OCI-LY1 (cell line): ENCODE data around the gene BRD2.

Experiments
- H2AFZ ChIP-seq: fragments of 200-600 bp; sonication (generic), shearing (Covaris generic); 2 replicates; pipeline ENCODE4 v1.6.0; 2014; ENCODE audit warnings: antibody characterized with exemption, mild to moderate bottlenecking, low read length
- H3F3A ChIP-seq: fragments of 200-600 bp; sonication (generic), shearing (Covaris generic); 2 replicates; pipeline ENCODE4 v1.6.0; 2014; ENCODE audit warnings: mild to moderate bottlenecking, antibody characterized with exemption, low read length, moderate library complexity; ENCODE audit not compliant: insufficient read depth
- H3K27ac ChIP-seq: fragments of 200-600 bp; sonication (generic); 2 replicates; pipeline ENCODE4 v1.5.1; 2014; ENCODE audit warnings: low read length, mixed run types, mild to moderate bottlenecking, low read depth; ENCODE audit not compliant: poor library complexity, severe bottlenecking
- H3K27me3 ChIP-seq: fragments of 200-600 bp; sonication (generic); 2 replicates; pipeline ENCODE4 v1.6.0; 2014; ENCODE audit warnings: antibody characterized with exemption, mild to moderate bottlenecking, low read length, moderate library complexity; ENCODE audit not compliant: insufficient read depth
- H3K36me3 ChIP-seq: fragments of 200-600 bp; sonication (generic); 2 replicates; pipeline ENCODE4 v1.6.1; 2014; ENCODE audit warnings: mild to moderate bottlenecking, antibody characterized with exemption, low read length, moderate library complexity, mixed read lengths; ENCODE audit not compliant: insufficient read depth
- H3K4me1 ChIP-seq: fragments of 200-600 bp; sonication (generic); 2 replicates; pipeline ENCODE4 v1.5.1; 2014; ENCODE audit warnings: mild to moderate bottlenecking, low read length, moderate library complexity; ENCODE audit not compliant: insufficient read depth, severe bottlenecking
- H3K4me2 ChIP-seq: fragments of 200-600 bp; sonication (generic), shearing (Covaris generic); 2 replicates; pipeline ENCODE4 v1.6.1; 2014; ENCODE audit warnings: low read length
- H3K4me3 ChIP-seq: fragments of 200-600 bp; sonication (generic); 2 replicates; pipeline ENCODE4 v1.5.1; 2014; ENCODE audit warnings: low read length, low read depth, mild to moderate bottlenecking, mixed read lengths; ENCODE audit not compliant: poor library complexity, severe bottlenecking
- H3K79me2 ChIP-seq: fragments of 200-600 bp; shearing (Covaris generic); 2 replicates; pipeline ENCODE4 v1.6.1; 2016; ENCODE audit warnings: mixed run types, low read length, mixed read lengths; ENCODE audit not compliant: insufficient read depth
- H3K9ac ChIP-seq: fragments of 200-600 bp; sonication (generic), shearing (Covaris generic); 2 replicates; pipeline ENCODE4 v1.6.1; 2014; ENCODE audit warnings: mild to moderate bottlenecking, low read length, mixed read lengths
- H3K9me2 ChIP-seq: fragments of 200-600 bp; sonication (generic), shearing (Covaris generic); 2 replicates; pipeline ENCODE4 v1.6.1; 2014; ENCODE audit warnings: low read depth, mild to moderate bottlenecking, low read length, mixed read lengths
- H3K9me3 ChIP-seq: fragments of 200-600 bp; shearing (Covaris generic); 2 replicates; pipeline ENCODE4 v1.6.1; 2014; ENCODE audit warnings: low read length, mixed read lengths
- H4K20me1 ChIP-seq: fragments of 200-600 bp; sonication (generic), shearing (Covaris generic); 2 replicates; pipeline ENCODE4 v1.6.0; 2016; ENCODE audit warnings: mild to moderate bottlenecking, low read length; ENCODE audit not compliant: insufficient read depth
- EZH2 ChIP-seq: fragments of 200-600 bp; sonication (generic), shearing (Covaris generic); IDR thresholded peaks from 2 replicates; pipeline ENCODE4 v1.8.0; 2017; ENCODE audit warnings: borderline replicate concordance, mixed run types, mild to moderate bottlenecking, antibody characterized with exemption, low read length, moderate library complexity, mixed read lengths
- TF ChIP-seq, protein P1 (sequence below): fragments of 200-600 bp; sonication (generic), shearing (Covaris generic); IDR thresholded peaks from 2 replicates; pipeline ENCODE4 v1.5.1; 2017; ENCODE audit warnings: mild to moderate bottlenecking, antibody characterized with exemption, low read length, moderate library complexity, mixed read lengths

Gene BRD2

DNA sequence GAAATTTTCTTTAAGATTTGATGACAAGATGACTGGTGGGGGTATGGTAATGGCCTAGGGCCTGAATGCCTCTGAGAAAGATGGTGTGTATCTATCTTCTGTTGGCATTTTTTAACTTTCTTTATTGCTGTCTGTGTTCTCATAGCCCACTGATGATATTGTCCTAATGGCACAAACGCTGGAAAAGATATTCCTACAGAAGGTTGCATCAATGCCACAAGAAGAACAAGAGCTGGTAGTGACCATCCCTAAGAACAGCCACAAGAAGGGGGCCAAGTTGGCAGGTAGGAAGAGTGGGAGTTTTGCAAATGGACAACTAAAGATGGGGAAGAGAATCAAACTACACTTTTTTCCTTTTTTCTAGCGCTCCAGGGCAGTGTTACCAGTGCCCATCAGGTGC, 7.5 kb downstream of the BRD2 start:
- H3K27me3 ChIP-seq, result no peaks in the 10 kb centered on the region
- H3K9ac ChIP-seq, result no peak overlapping the region
- H2AFZ ChIP-seq, result no peak overlapping the region
- H3K4me2 ChIP-seq, result peak overlapping the region; percentile 77; the same call in 1 of the 2 replicates
- peaks cover 43% of the 10 kb centered on the region for H3K79me2 ChIP-seq
- no peaks in the 10 kb centered on the region for H3K9me2 ChIP-seq
- no peak overlapping the region for H3K4me3 ChIP-seq
- no peaks in the 10 kb centered on the region; the same call in 1 of the 2 replicates for H4K20me1 ChIP-seq
- peaks cover 26% of the 10 kb centered on the region for H3K4me1 ChIP-seq
- H3F3A ChIP-seq, result peaks cover 22% of the 10 kb centered on the region
- H3K9me3 ChIP-seq, result no peaks in the 10 kb centered on the region
- no peak overlapping the region for H3K27ac ChIP-seq
- H3K36me3 ChIP-seq, result peaks cover 93% of the 10 kb centered on the region
- TF ChIP-seq EZH2, result no peak
- TF ChIP-seq, protein P1, sequence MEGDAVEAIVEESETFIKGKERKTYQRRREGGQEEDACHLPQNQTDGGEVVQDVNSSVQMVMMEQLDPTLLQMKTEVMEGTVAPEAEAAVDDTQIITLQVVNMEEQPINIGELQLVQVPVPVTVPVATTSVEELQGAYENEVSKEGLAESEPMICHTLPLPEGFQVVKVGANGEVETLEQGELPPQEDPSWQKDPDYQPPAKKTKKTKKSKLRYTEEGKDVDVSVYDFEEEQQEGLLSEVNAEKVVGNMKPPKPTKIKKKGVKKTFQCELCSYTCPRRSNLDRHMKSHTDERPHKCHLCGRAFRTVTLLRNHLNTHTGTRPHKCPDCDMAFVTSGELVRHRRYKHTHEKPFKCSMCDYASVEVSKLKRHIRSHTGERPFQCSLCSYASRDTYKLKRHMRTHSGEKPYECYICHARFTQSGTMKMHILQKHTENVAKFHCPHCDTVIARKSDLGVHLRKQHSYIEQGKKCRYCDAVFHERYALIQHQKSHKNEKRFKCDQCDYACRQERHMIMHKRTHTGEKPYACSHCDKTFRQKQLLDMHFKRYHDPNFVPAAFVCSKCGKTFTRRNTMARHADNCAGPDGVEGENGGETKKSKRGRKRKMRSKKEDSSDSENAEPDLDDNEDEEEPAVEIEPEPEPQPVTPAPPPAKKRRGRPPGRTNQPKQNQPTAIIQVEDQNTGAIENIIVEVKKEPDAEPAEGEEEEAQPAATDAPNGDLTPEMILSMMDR, result no peak

DNA sequence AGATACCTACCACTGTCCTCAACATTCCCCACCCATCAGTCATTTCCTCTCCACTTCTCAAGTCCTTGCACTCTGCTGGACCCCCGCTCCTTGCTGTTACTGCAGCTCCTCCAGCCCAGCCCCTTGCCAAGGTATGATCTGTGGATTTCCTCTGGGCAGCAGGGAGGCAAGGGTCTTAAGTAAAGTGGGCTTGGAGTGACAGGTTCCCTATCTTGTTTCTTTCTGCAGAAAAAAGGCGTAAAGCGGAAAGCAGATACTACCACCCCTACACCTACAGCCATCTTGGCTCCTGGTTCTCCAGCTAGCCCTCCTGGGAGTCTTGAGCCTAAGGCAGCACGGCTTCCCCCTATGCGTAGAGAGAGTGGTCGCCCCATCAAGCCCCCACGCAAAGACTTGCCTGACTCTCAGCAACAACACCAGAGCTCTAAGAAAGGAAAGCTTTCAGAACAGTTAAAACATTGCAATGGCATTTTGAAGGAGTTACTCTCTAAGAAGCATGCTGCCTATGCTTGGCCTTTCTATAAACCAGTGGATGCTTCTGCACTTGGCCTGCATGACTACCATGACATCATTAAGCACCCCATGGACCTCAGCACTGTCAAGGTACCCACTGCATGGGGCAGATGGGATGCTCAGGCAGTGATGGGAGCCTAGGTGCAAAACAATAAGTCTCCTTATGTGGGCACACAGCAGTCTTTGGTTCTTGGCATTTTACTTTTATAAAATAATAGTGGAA, 8.1 kb downstream of the BRD2 start:
- H3K4me1 ChIP-seq, result peaks cover 21% of the 10 kb centered on the region
- TF ChIP-seq EZH2, result no peak
- TF ChIP-seq, protein P1, result no peak
- H3K27me3 ChIP-seq, result no peaks in the 10 kb centered on the region
- no peak overlapping the region for H3K9ac ChIP-seq
- no peak overlapping the region for H3K27ac ChIP-seq
- H3K4me3 ChIP-seq, result no peak overlapping the region
- peaks cover 43% of the 10 kb centered on the region for H3K79me2 ChIP-seq
- no peaks in the 10 kb centered on the region for H3K9me2 ChIP-seq
- no peaks in the 10 kb centered on the region; the same call in 1 of the 2 replicates for H4K20me1 ChIP-seq
- peaks cover 24% of the 10 kb centered on the region for H3F3A ChIP-seq
- peaks cover 95% of the 10 kb centered on the region for H3K36me3 ChIP-seq
- no peak overlapping the region for H2AFZ ChIP-seq
- no peak overlapping the region for H3K4me2 ChIP-seq
- no peaks in the 10 kb centered on the region for H3K9me3 ChIP-seq

GRCh38 chr6:32977272-32977952, 9.0 kb downstream of the BRD2 start:
- H3K27me3 ChIP-seq, result no peaks in the 10 kb centered on the region
- H3K4me3 ChIP-seq, result no peak overlapping the region
- no peak overlapping the region for H3K4me2 ChIP-seq
- TF ChIP-seq, protein P1, result no peak
- TF ChIP-seq EZH2, result no peak
- H3K9ac ChIP-seq, result no peak overlapping the region
- H3K36me3 ChIP-seq, result peaks cover 100% of the 10 kb centered on the region
- H3K9me3 ChIP-seq, result no peaks in the 10 kb centered on the region
- H3K79me2 ChIP-seq, result peaks cover 39% of the 10 kb centered on the region
- no peak overlapping the region for H2AFZ ChIP-seq
- H4K20me1 ChIP-seq, result no peaks in the 10 kb centered on the region; the same call in 1 of the 2 replicates
- no peaks in the 10 kb centered on the region for H3K9me2 ChIP-seq
- H3K4me1 ChIP-seq, result peaks cover 19% of the 10 kb centered on the region
- H3F3A ChIP-seq, result peaks cover 33% of the 10 kb centered on the region
- no peak overlapping the region for H3K27ac ChIP-seq
